ENCODE data around the gene BASP1. TPM values are rescaled to one million over a fixed set of nuclear protein-coding genes. Genes with fewer than 3 reads are reported as not detected.

Gene BASP1, protein sequence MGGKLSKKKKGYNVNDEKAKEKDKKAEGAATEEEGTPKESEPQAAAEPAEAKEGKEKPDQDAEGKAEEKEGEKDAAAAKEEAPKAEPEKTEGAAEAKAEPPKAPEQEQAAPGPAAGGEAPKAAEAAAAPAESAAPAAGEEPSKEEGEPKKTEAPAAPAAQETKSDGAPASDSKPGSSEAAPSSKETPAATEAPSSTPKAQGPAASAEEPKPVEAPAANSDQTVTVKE
- 155 and 170 TPM in 2 replicates for total RNA-seq

GRCh38 chr5:17217493-17218352 lies at the start of gene BASP1:
Gene BASP1, plus strand, starts transcription at chr5:17217631. Its CDS starts 57,586 bp downstream, at chr5:17275217.

